Panc1 (cell line): ENCODE measurements around the gene FAM199X.

ENCODE experiments used
- CTCF ChIP-seq: fragments of 450-650 bp; IDR thresholded peaks from 2 replicates; pipeline ENCODE4 v1.5.1; 2017; ENCODE audit warnings: mild to moderate bottlenecking
- POLR2AphosphoS5 ChIP-seq: IDR thresholded peaks from 2 replicates; pipeline ENCODE4 v1.6.1; 2012; ENCODE audit warnings: mild to moderate bottlenecking, low read depth, low read length, moderate library complexity
- REST ChIP-seq, 2 experiments: IDR thresholded peaks; 2 replicates each; pipeline ENCODE4 v1.6.1; 2011 to 2012; ENCODE audit warnings: low read depth in 2 of 2, control low read depth in 1 of 2, low read length in 1 of 2, mild to moderate bottlenecking in 1 of 2, moderate library complexity in 1 of 2; ENCODE audit not compliant: insufficient read depth in 1 of 2
- SIN3A ChIP-seq: IDR thresholded peaks from 2 replicates; pipeline ENCODE4 v1.6.1; 2012; ENCODE audit warnings: low read depth, mild to moderate bottlenecking, low read length, moderate library complexity, borderline replicate concordance; ENCODE audit not compliant: insufficient read depth
- TCF7L2 ChIP-seq: IDR thresholded peaks from 2 replicates; pipeline ENCODE4 v1.6.1; 2011; ENCODE audit warnings: mild to moderate bottlenecking, low read depth, low read length, inconsistent platforms

- TF ChIP-seq POLR2AphosphoS5 (no peak), CTCF (no peak), REST (IDR thresholded peaks at IDR 0.05; ENCODE audit: insufficient read depth in 1 of 2, low read depth in 2 of 2, low read length in 1 of 2) (no peak), TCF7L2 (no peak), SIN3A (no peak)
These were observed 5.9 kb downstream of the FAM199X start for GRCh38 chrX:104172121-104172520.
